ENCODE results near the gene BMP6.

GRCh38 chr6:7879980-7880717, 154.2 kb downstream of the BMP6 start:
- TF ChIP-seq EZH2 (IDR thresholded peaks at IDR 0.05; ENCODE audit: insufficient read depth, poor library complexity, severe bottlenecking) (no peak), EZH2phosphoT487 (IDR thresholded peaks at IDR 0.05; ENCODE audit: insufficient read depth, low read depth) (no peak)
